ENCODE results near the gene PATZ1. TPM values are rescaled to one million over a fixed set of nuclear protein-coding genes. Genes with fewer than 3 reads are reported as not detected.

Gene PATZ1
- total and polyA plus RNA-seq, 9 of the 15 experiments (the other 6 are each of a cell fraction or from before 2014, with no cell fraction given), result 0.63 to 7.8 (median 4.2) TPM

DNA sequence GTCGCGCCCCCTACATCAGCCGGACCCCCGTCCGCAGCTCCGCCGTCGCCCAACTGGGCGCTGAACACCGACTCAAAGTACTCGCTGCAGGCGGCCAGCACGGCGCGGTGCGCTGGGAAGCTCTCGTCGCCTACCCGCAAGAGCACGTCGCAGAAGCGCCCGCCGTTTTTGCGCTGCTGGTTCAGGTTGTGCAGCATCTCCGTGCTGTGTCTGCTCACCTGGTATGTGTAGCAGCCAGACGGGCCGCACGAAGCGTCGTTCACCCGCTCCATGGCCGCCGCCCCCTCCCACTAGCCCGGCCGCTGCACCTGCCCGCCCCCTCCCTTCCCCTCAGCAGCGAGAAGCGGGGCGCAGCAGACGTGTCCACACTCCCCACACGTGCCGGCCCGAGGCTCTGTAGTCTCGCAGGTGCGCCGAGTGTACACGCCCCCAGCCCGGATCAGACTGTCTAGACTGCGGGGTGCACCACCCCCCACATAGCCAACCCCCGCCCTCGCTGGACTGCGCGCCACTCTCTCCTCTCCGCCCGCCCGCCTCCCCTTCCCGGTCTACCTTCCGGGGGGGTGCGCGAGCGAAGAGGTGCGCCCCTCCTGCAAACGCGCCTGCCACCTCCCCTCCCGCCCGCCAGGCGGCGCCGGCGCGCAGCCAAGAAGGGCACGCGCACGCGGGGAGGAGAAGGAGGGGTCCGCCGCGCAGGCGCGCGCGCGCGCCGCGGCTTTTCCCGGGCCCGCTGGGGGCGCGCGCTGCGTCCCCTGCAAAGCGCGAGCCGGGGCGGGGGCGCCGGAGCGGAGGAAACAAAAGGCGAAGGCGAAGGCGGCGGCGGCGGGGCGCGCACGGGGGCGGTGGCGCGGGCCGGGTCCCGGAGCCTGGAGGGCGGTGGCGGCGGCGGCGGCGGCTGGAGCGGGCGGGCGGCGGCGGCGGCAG lies 553 bp downstream of the PATZ1 start (continued):
- TF ChIP-seq, protein P1, sequence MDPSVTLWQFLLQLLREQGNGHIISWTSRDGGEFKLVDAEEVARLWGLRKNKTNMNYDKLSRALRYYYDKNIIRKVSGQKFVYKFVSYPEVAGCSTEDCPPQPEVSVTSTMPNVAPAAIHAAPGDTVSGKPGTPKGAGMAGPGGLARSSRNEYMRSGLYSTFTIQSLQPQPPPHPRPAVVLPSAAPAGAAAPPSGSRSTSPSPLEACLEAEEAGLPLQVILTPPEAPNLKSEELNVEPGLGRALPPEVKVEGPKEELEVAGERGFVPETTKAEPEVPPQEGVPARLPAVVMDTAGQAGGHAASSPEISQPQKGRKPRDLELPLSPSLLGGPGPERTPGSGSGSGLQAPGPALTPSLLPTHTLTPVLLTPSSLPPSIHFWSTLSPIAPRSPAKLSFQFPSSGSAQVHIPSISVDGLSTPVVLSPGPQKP (CRISPR knock-in tag; IDR thresholded peaks at IDR 0.05), result no peak
- TF ChIP-seq, protein P2, sequence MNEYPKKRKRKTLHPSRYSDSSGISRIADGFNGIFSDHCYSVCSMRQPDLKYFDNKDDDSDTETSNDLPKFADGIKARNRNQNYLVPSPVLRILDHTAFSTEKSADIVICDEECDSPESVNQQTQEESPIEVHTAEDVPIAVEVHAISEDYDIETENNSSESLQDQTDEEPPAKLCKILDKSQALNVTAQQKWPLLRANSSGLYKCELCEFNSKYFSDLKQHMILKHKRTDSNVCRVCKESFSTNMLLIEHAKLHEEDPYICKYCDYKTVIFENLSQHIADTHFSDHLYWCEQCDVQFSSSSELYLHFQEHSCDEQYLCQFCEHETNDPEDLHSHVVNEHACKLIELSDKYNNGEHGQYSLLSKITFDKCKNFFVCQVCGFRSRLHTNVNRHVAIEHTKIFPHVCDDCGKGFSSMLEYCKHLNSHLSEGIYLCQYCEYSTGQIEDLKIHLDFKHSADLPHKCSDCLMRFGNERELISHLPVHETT (CRISPR knock-in tag; conservative IDR thresholded peaks at IDR 0.05 in 1 of 2, IDR thresholded peaks at IDR 0.05 in 1 of 2), result peak in 1 of 2 experiments; percentile 92; a peak in 2 of 4 replicates
- TF ChIP-seq SMC3 (conservative IDR thresholded peaks at IDR 0.05; ENCODE audit: insufficient read depth, low read depth, low read length) (peak; percentile 63), ZNF76 (CRISPR knock-in tag; IDR thresholded peaks at IDR 0.05; ENCODE audit: borderline replicate concordance) (no peak), NONO (IDR thresholded peaks at IDR 0.05; ENCODE audit: low read depth in 2 of 2, low read length in 1 of 2) (0 out of 4 replicates have a peak, but pooled peaks of 1 of the 2 experiments have one; percentile 29), PML (IDR thresholded peaks at IDR 0.05; ENCODE audit: low read length) (no peak), POLR2H (tag; IDR thresholded peaks at IDR 0.05; ENCODE audit: low read depth) (peak; percentile 46; the same call in 1 of the 2 replicates), ZKSCAN1 (IDR thresholded peaks at IDR 0.05; ENCODE audit: low read depth, low read length) (no peak), YBX1 (IDR thresholded peaks at IDR 0.05) (no peak), THRAP3 (IDR thresholded peaks at IDR 0.05; ENCODE audit: borderline replicate concordance) (no peak), ZNF445 (CRISPR knock-in tag; IDR thresholded peaks at IDR 0.05; ENCODE audit: low read depth) (no peak), LCOR (CRISPR knock-in tag; IDR thresholded peaks at IDR 0.05) (no peak), MEF2D (tag; conservative IDR thresholded peaks at IDR 0.05; ENCODE audit: low read depth) (no peak), DACH1 (IDR thresholded peaks at IDR 0.05; ENCODE audit: partially characterized antibody) (no peak), ADNP (tag; IDR thresholded peaks at IDR 0.05) (no peak), NR1H2 (CRISPR knock-in tag; IDR thresholded peaks at IDR 0.05) (no peak)
- TF ChIP-seq, protein P3, sequence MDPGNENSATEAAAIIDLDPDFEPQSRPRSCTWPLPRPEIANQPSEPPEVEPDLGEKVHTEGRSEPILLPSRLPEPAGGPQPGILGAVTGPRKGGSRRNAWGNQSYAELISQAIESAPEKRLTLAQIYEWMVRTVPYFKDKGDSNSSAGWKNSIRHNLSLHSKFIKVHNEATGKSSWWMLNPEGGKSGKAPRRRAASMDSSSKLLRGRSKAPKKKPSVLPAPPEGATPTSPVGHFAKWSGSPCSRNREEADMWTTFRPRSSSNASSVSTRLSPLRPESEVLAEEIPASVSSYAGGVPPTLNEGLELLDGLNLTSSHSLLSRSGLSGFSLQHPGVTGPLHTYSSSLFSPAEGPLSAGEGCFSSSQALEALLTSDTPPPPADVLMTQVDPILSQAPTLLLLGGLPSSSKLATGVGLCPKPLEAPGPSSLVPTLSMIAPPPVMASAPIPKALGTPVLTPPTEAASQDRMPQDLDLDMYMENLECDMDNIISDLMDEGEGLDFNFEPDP (CRISPR knock-in tag; IDR thresholded peaks at IDR 0.05), result no peak
- TF ChIP-seq, protein P4, sequence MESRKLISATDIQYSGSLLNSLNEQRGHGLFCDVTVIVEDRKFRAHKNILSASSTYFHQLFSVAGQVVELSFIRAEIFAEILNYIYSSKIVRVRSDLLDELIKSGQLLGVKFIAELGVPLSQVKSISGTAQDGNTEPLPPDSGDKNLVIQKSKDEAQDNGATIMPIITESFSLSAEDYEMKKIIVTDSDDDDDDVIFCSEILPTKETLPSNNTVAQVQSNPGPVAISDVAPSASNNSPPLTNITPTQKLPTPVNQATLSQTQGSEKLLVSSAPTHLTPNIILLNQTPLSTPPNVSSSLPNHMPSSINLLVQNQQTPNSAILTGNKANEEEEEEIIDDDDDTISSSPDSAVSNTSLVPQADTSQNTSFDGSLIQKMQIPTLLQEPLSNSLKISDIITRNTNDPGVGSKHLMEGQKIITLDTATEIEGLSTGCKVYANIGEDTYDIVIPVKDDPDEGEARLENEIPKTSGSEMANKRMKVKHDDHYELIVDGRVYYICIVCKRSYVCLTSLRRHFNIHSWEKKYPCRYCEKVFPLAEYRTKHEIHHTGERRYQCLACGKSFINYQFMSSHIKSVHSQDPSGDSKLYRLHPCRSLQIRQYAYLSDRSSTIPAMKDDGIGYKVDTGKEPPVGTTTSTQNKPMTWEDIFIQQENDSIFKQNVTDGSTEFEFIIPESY (CRISPR knock-in tag; IDR thresholded peaks at IDR 0.05), result peak; percentile 40; the same call in 1 of the 2 replicates
- TF ChIP-seq, protein P5, sequence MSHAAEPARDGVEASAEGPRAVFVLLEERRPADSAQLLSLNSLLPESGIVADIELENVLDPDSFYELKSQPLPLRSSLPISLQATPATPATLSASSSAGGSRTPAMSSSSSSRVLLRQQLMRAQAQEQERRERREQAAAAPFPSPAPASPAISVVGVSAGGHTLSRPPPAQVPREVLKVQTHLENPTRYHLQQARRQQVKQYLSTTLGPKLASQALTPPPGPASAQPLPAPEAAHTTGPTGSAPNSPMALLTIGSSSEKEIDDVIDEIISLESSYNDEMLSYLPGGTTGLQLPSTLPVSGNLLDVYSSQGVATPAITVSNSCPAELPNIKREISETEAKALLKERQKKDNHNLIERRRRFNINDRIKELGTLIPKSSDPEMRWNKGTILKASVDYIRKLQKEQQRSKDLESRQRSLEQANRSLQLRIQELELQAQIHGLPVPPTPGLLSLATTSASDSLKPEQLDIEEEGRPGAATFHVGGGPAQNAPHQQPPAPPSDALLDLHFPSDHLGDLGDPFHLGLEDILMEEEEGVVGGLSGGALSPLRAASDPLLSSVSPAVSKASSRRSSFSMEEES (CRISPR knock-in tag; IDR thresholded peaks at IDR 0.05), result no peak

Data from K562 (cell line).